Mesothelial cell of epicardium (in vitro differentiated cells): ENCODE results near the gene DBNDD1. TPM values are rescaled to one million over a fixed set of nuclear protein-coding genes. Genes with fewer than 3 reads are reported as not detected.

Experiments
- DNase-seq, 2 experiments: peaks; one replicate each; pipeline ENCODE4 v3.0.0; 2021; ENCODE audit warnings: low spot score in 2 of 2; ENCODE audit not compliant: unreplicated experiment in 2 of 2
- H3K27ac Mint-ChIP-seq: 2 replicates; pipeline ENCODE4 v1.8.0; 2021; ENCODE audit warnings: mixed read lengths
- H3K27me3 Mint-ChIP-seq: 2 replicates; pipeline ENCODE4 v1.8.0; 2021; ENCODE audit warnings: low read depth, mixed read lengths
- H3K36me3 Mint-ChIP-seq: 2 replicates; pipeline ENCODE4 v1.8.0; 2021; ENCODE audit warnings: mixed read lengths
- H3K4me1 Mint-ChIP-seq: 2 replicates; pipeline ENCODE4 v1.8.0; 2021; ENCODE audit warnings: mixed read lengths
- H3K4me3 Mint-ChIP-seq: 2 replicates; pipeline ENCODE4 v1.8.0; 2021; ENCODE audit warnings: mild to moderate bottlenecking, moderate library complexity, mixed read lengths
- H3K9me3 Mint-ChIP-seq: 2 replicates; pipeline ENCODE4 v1.8.0; 2021; ENCODE audit warnings: mixed read lengths
- CTCF ChIP-seq: fragments of 200-600 bp; sonication (generic); IDR thresholded peaks from one replicate; pipeline ENCODE4 v1.5.0; 2021; ENCODE audit warnings: antibody characterized with exemption; ENCODE audit not compliant: unreplicated experiment
- total RNA-seq: library from RNA; stranded (reverse); gene quantifications from 3 replicates; pipeline ENCODE4 v1.2.1, GENCODE V29; 2021

Gene DBNDD1
- total RNA-seq, 1 donor from 2014 or later = 10.2 TPM

GRCh38 chr16:90020260-90020837 lies 1.1 kb upstream of the DBNDD1 start:
- H3K4me1 Mint-ChIP-seq = peaks cover 26% of the 10 kb centered on the region
- DNase-seq = no peak
- peak overlapping the region; percentile 96 for H3K27ac Mint-ChIP-seq
- peak overlapping the region; percentile 71 for H3K4me3 Mint-ChIP-seq
- H3K27me3 Mint-ChIP-seq = peaks cover 26% of the 10 kb centered on the region
- H3K9me3 Mint-ChIP-seq = no peaks in the 10 kb centered on the region
- no peak for TF ChIP-seq CTCF
- H3K36me3 Mint-ChIP-seq = no peaks in the 10 kb centered on the region

GRCh38 chr16:90019543-90020259 lies 445 bp upstream of the DBNDD1 start:
- Mint-ChIP-seq H3K4me3 (peak overlapping the region; percentile 71), H3K27ac (peak overlapping the region; percentile 96), H3K36me3 (no peaks in the 10 kb centered on the region), H3K27me3 (peaks cover 26% of the 10 kb centered on the region), H3K9me3 (no peaks in the 10 kb centered on the region), H3K4me1 (peaks cover 26% of the 10 kb centered on the region)
- DNase-seq = peak; percentile 52 to 70
- peak; percentile 25 for TF ChIP-seq CTCF

GRCh38 chr16:90018297-90018651 lies 982 bp downstream of the DBNDD1 start:
- Mint-ChIP-seq H3K27ac (no peak overlapping the region), H3K27me3 (peaks cover 26% of the 10 kb centered on the region), H3K36me3 (no peaks in the 10 kb centered on the region), H3K4me3 (peak overlapping the region; percentile 82), H3K9me3 (no peaks in the 10 kb centered on the region), H3K4me1 (peaks cover 19% of the 10 kb centered on the region)
- peak in 1 of 2 experiments; percentile 48 for DNase-seq
- no peak for TF ChIP-seq CTCF

- peaks cover 26% of the 10 kb centered on the region for H3K27me3 Mint-ChIP-seq
- no peak overlapping the region for H3K27ac Mint-ChIP-seq
- H3K9me3 Mint-ChIP-seq = no peaks in the 10 kb centered on the region
- no peak for DNase-seq
- no peak overlapping the region for H3K4me3 Mint-ChIP-seq
- H3K4me1 Mint-ChIP-seq = peaks cover 15% of the 10 kb centered on the region
- no peaks in the 10 kb centered on the region for H3K36me3 Mint-ChIP-seq
- TF ChIP-seq CTCF = no peak
Observed at GRCh38 chr16:90016339-90016950, 2.8 kb downstream of the DBNDD1 start.

GRCh38 chr16:90015586-90016338 lies 3.5 kb downstream of the DBNDD1 start:
- Mint-ChIP-seq H3K4me3 (no peak overlapping the region), H3K4me1 (peaks cover 10% of the 10 kb centered on the region), H3K27ac (no peak overlapping the region), H3K36me3 (no peaks in the 10 kb centered on the region), H3K27me3 (peaks cover 23% of the 10 kb centered on the region), H3K9me3 (no peaks in the 10 kb centered on the region)
- TF ChIP-seq CTCF = no peak
- DNase-seq = no peak
